Parathyroid adenoma (tissue), 2 donors: ENCODE results near the gene KRT86.

Experiments
- H2AFZ ChIP-seq: fragments of 300-600 bp; sonication (generic); one replicate; pipeline ENCODE4 v1.7.0; 2017; ENCODE audit warnings: antibody characterized with exemption, mild to moderate bottlenecking
- H3K27ac ChIP-seq: fragments of 300-600 bp; sonication (generic); one replicate; pipeline ENCODE4 v1.7.0; 2017
- H3K27me3 ChIP-seq: fragments of 300-600 bp; sonication (generic); one replicate; pipeline ENCODE4 v1.7.0; 2017; ENCODE audit warnings: low read length; ENCODE audit not compliant: control insufficient read depth, insufficient read depth
- H3K36me3 ChIP-seq: fragments of 300-600 bp; sonication (generic); one replicate; pipeline ENCODE4 v1.7.0; 2017; ENCODE audit warnings: low read length; ENCODE audit not compliant: control insufficient read depth, insufficient read depth
- H3K4me1 ChIP-seq: fragments of 300-600 bp; sonication (generic); one replicate; pipeline ENCODE4 v1.7.0; 2017; ENCODE audit warnings: control low read depth
- H3K4me2 ChIP-seq: fragments of 300-600 bp; sonication (generic); one replicate; pipeline ENCODE4 v1.7.0; 2017; ENCODE audit warnings: low read length
- H3K4me3 ChIP-seq: fragments of 300-600 bp; sonication (generic); one replicate; pipeline ENCODE4 v1.7.0; 2017; ENCODE audit warnings: low read depth, low read length
- H3K79me2 ChIP-seq: fragments of 300-600 bp; sonication (generic); one replicate; pipeline ENCODE4 v1.7.0; 2017; ENCODE audit warnings: control low read depth
- H3K9ac ChIP-seq: fragments of 300-600 bp; sonication (generic); one replicate; pipeline ENCODE4 v1.7.0; 2017; ENCODE audit warnings: mild to moderate bottlenecking
- H3K9me3 ChIP-seq: fragments of 300-600 bp; sonication (generic); one replicate; pipeline ENCODE4 v1.7.0; 2017; ENCODE audit warnings: low read length; ENCODE audit not compliant: control insufficient read depth
- CTCF ChIP-seq: fragments of 300-600 bp; sonication (generic); IDR thresholded peaks from one replicate; pipeline ENCODE4 v1.7.0; 2017; ENCODE audit warnings: antibody characterized with exemption, mild to moderate bottlenecking
- donor health status: primary hyperparathyroidism.

The KRT86 gene

GRCh38 chr12:52266514-52266913, 7.9 kb upstream of the KRT86 start:
- Histone ChIP-seq H3K9me3 (no peaks in the 10 kb centered on the region), H3K4me3 (no peak overlapping the region), H2AFZ (no peak overlapping the region), H3K36me3 (no peaks in the 10 kb centered on the region), H3K4me2 (no peak overlapping the region), H3K9ac (no peak overlapping the region), H3K27me3 (no peaks in the 10 kb centered on the region), H3K27ac (no peak overlapping the region), H3K79me2 (no peaks in the 10 kb centered on the region), H3K4me1 (no peaks in the 10 kb centered on the region)
- no peak for TF ChIP-seq CTCF

DNA sequence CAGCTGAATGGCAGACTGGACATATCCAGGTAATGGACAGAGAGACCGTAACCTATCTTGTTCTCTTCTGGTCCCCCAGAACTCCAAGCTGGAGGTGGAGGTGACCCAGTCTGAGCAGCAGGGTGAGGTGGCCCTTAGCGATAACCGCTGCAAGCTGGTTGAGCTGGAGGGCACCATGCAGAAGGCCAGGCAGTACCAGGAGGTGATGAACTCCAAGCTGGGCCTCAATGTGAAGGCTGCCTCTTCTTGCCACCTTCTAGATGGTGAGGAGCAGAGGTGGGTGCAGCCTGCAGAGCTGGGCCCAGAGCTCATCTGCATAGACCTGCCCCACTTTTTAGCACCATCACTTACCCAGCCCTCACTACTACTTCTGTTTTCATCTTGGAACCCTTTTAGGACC, 7.2 kb upstream of the KRT86 start:
- Histone ChIP-seq H3K27me3 (no peaks in the 10 kb centered on the region), H3K4me1 (no peaks in the 10 kb centered on the region), H3K4me3 (no peak overlapping the region), H3K27ac (no peak overlapping the region), H3K4me2 (no peak overlapping the region), H2AFZ (no peak overlapping the region), H3K79me2 (no peaks in the 10 kb centered on the region), H3K36me3 (no peaks in the 10 kb centered on the region), H3K9ac (no peak overlapping the region), H3K9me3 (no peaks in the 10 kb centered on the region)
- no peak for TF ChIP-seq CTCF

DNA sequence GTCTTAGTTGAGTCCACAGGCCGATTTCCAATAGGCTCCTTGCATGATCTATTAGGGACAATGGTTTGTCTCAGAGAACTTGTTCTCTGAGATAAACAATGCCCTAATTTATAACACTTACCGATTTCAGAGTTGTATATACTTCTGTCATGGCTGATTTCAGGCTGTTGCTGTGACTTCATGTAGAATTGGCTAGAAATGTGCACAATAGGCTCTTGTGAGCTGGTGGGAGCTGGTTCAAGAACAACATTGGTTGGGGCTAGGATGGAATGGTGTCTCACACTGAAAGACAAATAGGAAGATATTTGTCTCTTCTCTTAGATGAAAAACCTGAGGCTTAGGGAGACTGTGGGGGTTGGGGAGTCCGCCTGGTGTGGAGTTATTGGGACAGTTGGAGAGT, 6.7 kb upstream of the KRT86 start:
- no peak overlapping the region for H2AFZ ChIP-seq
- no peak for TF ChIP-seq CTCF
- no peaks in the 10 kb centered on the region for H3K79me2 ChIP-seq
- no peak overlapping the region for H3K9ac ChIP-seq
- no peaks in the 10 kb centered on the region for H3K36me3 ChIP-seq
- H3K4me3 ChIP-seq: no peak overlapping the region
- no peaks in the 10 kb centered on the region for H3K4me1 ChIP-seq
- H3K27ac ChIP-seq: no peak overlapping the region
- H3K27me3 ChIP-seq: no peaks in the 10 kb centered on the region
- no peak overlapping the region for H3K4me2 ChIP-seq
- H3K9me3 ChIP-seq: no peaks in the 10 kb centered on the region

GRCh38 chr12:52268212-52268611, 6.2 kb upstream of the KRT86 start:
- H3K9ac ChIP-seq: no peak overlapping the region
- TF ChIP-seq CTCF: no peak
- no peak overlapping the region for H3K27ac ChIP-seq

GRCh38 chr12:52270541-52271070, 3.8 kb upstream of the KRT86 start:
- Histone ChIP-seq H3K9ac (no peak overlapping the region), H2AFZ (no peak overlapping the region), H3K9me3 (no peaks in the 10 kb centered on the region), H3K27ac (no peak overlapping the region), H3K79me2 (no peaks in the 10 kb centered on the region), H3K4me2 (no peak overlapping the region), H3K27me3 (no peaks in the 10 kb centered on the region), H3K4me3 (no peak overlapping the region), H3K4me1 (no peaks in the 10 kb centered on the region), H3K36me3 (no peaks in the 10 kb centered on the region)
- TF ChIP-seq CTCF: no peak

More at GRCh38 chr12:52268212-52268611, 6.2 kb upstream of the KRT86 start:
- no peaks in the 10 kb centered on the region for H3K36me3 ChIP-seq
- H3K79me2 ChIP-seq: no peaks in the 10 kb centered on the region
- no peaks in the 10 kb centered on the region for H3K27me3 ChIP-seq
- no peaks in the 10 kb centered on the region for H3K9me3 ChIP-seq
- no peak overlapping the region for H3K4me3 ChIP-seq
- no peaks in the 10 kb centered on the region for H3K4me1 ChIP-seq
- no peak overlapping the region for H2AFZ ChIP-seq
- no peak overlapping the region for H3K4me2 ChIP-seq
